ENCODE measurements around the gene PRR30.
A peak's percentile ranks its signal among the peaks of the same experiment; 100 is the strongest.

The PRR30 gene

DNA sequence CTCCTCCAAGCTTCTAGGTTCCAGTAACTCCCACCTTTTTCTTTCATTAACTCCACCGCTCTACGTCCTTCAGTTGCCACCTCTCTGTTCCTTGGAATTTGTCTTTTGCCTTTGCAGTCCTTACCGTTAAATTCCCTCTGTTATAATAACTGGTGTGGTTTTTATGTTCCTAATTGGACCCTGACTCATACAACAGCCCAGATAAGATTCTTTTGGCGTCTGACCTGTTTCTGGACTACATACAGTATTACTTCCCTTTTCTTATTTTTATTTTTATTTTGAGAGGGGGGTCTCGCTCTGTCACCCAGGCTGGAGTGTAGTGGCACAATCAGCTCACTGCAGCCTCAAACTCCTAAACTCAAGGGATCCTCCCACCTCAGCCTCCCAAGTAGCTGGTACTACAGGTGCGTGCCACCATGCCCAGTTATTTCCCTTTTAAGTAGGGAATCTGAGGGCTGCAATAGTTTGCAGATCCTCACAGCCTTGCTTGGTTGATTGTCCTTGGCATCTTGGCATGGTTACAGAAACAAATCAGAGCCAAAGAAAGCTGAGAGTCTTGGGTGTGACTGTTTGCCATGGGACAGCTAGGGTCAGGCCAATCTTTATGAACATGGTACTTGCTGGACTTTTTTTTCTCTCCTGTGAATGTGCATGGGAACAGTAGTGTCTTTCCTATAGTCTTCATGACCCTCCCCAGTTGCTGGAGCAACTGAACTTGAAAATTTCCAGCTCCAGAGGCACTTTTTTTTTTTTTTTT lies 31.5 kb upstream of the PRR30 start:
- TF ChIP-seq, protein P1, sequence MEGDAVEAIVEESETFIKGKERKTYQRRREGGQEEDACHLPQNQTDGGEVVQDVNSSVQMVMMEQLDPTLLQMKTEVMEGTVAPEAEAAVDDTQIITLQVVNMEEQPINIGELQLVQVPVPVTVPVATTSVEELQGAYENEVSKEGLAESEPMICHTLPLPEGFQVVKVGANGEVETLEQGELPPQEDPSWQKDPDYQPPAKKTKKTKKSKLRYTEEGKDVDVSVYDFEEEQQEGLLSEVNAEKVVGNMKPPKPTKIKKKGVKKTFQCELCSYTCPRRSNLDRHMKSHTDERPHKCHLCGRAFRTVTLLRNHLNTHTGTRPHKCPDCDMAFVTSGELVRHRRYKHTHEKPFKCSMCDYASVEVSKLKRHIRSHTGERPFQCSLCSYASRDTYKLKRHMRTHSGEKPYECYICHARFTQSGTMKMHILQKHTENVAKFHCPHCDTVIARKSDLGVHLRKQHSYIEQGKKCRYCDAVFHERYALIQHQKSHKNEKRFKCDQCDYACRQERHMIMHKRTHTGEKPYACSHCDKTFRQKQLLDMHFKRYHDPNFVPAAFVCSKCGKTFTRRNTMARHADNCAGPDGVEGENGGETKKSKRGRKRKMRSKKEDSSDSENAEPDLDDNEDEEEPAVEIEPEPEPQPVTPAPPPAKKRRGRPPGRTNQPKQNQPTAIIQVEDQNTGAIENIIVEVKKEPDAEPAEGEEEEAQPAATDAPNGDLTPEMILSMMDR (IDR thresholded peaks at IDR 0.05; ENCODE audit: extremely low read depth, insufficient read depth, missing control alignments), result no peak
- in situ Hi-C loops (cut with MboI; ENCODE audit: low pct_unique_long_range_greater_than_20kb, low sequenced_read_pairs, unreplicated experiment), result no loop called here
- no peak for DNase-seq (ENCODE audit: low spot score)

DNA sequence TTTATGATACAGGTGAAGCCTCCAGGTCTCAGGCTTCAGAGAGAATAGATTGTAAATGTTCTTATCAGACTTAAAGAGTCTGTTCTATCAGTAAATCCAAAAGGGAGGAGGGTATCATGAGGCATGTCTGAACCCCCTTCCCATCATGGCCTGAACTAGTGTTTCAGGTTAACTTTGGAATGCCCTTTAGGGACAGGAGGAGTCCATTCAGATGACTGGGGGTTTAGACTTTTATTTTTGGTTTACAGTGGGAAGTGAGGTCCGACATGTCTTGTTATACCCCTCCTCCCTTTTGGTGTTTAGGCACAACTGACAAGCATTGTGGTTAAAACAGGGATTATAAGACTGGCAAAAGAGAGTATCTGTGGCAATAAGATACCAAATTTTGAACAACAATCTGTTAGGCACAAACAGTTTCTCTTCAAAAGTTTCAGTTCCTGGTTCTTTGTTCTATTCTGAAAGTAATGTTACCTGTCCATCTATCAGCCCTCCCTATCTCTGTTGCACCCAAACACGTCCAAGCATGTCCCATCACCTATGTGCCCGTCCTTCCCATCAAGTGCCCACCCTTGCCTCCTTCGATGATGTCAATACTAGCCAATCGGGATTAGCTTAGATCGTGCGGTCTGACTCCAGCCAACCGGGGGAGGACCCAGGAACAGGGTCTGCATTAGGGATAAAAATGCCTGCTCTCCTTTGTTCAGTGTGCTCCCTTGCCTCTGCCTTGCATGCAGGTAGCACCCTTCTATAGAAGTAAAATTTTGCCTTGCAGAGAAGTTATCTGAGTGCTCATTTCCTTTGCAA lies 26.0 kb upstream of the PRR30 start:
- in situ Hi-C loops (cut with MboI; ENCODE audit: low pct_unique_long_range_greater_than_20kb, low sequenced_read_pairs, unreplicated experiment), result no loop called here
- TF ChIP-seq, protein P1 (IDR thresholded peaks at IDR 0.05; ENCODE audit: extremely low read depth, insufficient read depth, missing control alignments), result no peak
- DNase-seq (ENCODE audit: low spot score), result peak; percentile 34

DNA sequence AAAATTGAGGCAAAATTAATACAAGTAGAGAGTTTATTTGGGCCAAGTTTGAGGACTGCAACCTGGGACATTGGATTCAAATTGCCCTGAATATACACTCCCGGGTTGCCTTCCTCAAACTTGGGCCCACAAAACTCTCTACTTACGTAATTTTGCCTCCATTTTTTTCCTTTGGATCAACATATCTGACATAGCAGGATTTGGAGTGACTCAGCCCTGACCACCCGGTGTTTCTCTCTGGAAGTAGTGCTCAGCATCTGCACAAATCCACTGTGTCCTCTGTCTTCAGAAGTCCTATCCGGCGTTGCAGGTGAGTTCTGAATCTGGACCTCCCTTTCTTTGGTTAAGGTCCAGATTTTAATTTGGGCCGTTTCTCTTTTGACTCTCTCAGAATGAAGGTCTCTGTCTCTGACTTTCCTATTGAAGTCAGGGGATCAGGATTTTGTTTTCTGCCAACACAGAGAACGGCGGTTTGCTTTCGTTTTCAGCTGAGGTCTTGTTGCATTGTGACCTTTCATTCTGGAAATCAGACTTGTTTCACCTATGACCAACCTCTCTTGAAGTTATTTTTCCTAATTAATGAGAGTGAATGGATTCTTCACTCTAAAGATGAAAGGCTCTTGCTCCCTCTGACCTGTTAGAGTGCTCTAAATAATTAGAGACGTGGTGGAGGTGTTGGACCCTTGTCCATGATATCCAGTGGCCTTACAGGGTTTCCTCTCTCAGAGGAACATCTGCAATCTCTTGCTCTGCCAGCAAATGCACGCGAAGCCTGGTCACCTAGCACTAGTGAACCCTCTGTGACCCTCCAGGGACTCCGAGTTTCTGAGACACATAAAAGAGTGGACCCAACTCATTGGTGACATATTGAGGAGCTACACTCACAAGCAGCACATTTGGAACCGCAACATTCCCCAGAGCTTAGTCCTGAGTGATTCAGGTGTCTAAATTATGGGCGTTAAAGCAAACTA lies 23.2 kb upstream of the PRR30 start:
- DNase-seq (ENCODE audit: low spot score), result no peak
- in situ Hi-C loops (cut with MboI; ENCODE audit: low pct_unique_long_range_greater_than_20kb, low sequenced_read_pairs, unreplicated experiment), result no loop called here
- TF ChIP-seq, protein P1 (IDR thresholded peaks at IDR 0.05; ENCODE audit: extremely low read depth, insufficient read depth, missing control alignments), result no peak

DNA sequence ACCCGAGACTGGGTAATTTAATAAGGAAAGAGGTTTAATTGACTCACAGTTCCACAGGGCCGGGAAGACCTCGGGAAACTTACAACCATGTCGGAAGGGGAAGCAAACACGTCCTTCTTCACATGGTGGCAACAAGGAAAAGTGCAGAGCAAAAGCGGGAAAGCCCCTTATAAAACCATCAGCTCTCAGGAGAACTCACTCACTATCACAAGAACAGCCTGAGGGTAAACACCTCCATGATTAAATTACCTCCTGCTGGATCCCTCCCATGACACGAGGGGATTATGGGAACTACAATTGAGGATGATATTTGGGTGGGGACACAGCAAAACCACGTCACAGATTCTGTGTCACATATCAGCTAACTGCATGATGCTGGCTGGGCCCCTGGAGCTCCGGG lies 21.0 kb upstream of the PRR30 start:
- in situ Hi-C loops (cut with MboI; ENCODE audit: low pct_unique_long_range_greater_than_20kb, low sequenced_read_pairs, unreplicated experiment), result no loop called here

DNA sequence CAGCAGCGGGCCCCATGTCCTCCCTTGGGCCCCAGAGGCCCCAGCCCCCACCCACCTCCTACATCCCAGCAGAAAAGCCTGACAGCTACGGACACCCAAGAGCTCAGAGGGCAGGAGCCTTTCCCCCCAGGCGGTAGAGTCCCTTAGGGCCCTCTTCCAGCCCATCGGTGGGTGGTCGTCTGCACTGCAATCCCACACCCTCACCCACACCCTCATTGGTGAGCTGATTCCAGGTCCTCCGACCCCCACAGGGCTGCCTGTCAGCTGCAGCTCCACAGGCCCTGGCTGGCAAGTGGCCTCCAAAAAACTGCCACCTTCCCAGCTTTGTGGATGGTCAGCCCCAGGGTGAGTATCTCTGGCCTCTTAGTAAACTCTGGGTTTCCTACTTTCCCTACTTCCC lies 20.1 kb upstream of the PRR30 start:
- TF ChIP-seq, protein P1 (IDR thresholded peaks at IDR 0.05; ENCODE audit: extremely low read depth, insufficient read depth, missing control alignments), result no peak
- in situ Hi-C loops (cut with MboI; ENCODE audit: low pct_unique_long_range_greater_than_20kb, low sequenced_read_pairs, unreplicated experiment), result no loop called here
- DNase-seq (ENCODE audit: low spot score), result no peak

More for the DNA sequence above, 21.0 kb upstream of the PRR30 start:
- TF ChIP-seq, protein P1 (IDR thresholded peaks at IDR 0.05; ENCODE audit: extremely low read depth, insufficient read depth, missing control alignments), result no peak
- DNase-seq (ENCODE audit: low spot score), result no peak

DNA sequence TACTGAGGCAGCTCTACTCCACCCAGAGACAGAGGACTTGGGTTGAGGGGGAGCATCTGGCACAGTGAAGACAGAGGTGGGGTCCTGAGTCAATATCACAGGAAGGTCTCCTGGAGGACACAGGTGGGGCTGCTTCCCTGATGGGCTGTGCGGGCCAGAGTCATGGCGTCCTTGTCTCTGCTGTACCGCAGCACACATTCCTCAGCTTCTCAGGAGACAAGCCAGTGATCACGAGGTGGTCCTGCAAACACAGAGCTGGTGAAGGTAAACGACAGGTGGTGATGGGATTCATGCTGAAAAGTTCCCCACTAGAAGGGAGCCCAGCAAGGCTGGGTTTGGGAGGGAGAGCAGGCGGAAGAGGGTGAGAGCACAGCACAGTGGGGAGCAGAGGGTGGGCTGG lies 19.3 kb upstream of the PRR30 start:
- no peak for DNase-seq (ENCODE audit: low spot score)
- in situ Hi-C loops (cut with MboI; ENCODE audit: low pct_unique_long_range_greater_than_20kb, low sequenced_read_pairs, unreplicated experiment), result no loop called here
- TF ChIP-seq, protein P1 (IDR thresholded peaks at IDR 0.05; ENCODE audit: extremely low read depth, insufficient read depth, missing control alignments), result no peak

Measured in GM13977 (cell line).